GM20000 (cell line): ENCODE results near the gene NR2F1-AS1.

Source experiments
- DNase-seq: peaks from one replicate; pipeline ENCODE4 v3.0.0; 2012; ENCODE audit warnings: low spot score
- CTCF ChIP-seq: IDR thresholded peaks from 2 replicates; pipeline ENCODE4 v1.5.1; 2012; ENCODE audit warnings: mild to moderate bottlenecking, control low read depth; ENCODE audit errors: extremely low read depth, missing control alignments

The NR2F1-AS1 gene

GRCh38 chr5:93598091-93599000 lies 17.3 kb upstream of the NR2F1-AS1 start:
- TF ChIP-seq CTCF: no peak
- no peak for DNase-seq

GRCh38 chr5:93596676-93597490 lies 15.9 kb upstream of the NR2F1-AS1 start:
- DNase-seq: no peak
- TF ChIP-seq CTCF: no peak

GRCh38 chr5:93596310-93596675 lies 15.3 kb upstream of the NR2F1-AS1 start:
- no peak for TF ChIP-seq CTCF
- no peak for DNase-seq

- no peak for TF ChIP-seq CTCF
- DNase-seq: no peak
Observed at GRCh38 chr5:93595420-93596147, 14.6 kb upstream of the NR2F1-AS1 start.

- TF ChIP-seq CTCF: no peak
- DNase-seq: no peak
Observed at GRCh38 chr5:93594591-93595419, 13.8 kb upstream of the NR2F1-AS1 start.

GRCh38 chr5:93593476-93594131 lies 12.6 kb upstream of the NR2F1-AS1 start:
- DNase-seq: no peak
- no peak for TF ChIP-seq CTCF
